ENCODE results near the gene MED15. TPM values are rescaled to one million over a fixed set of nuclear protein-coding genes. Genes with fewer than 3 reads are reported as not detected.

Gene MED15
- total RNA-seq, 2 donors from 2014 or later: 61.4 to 62.7 TPM

DNA sequence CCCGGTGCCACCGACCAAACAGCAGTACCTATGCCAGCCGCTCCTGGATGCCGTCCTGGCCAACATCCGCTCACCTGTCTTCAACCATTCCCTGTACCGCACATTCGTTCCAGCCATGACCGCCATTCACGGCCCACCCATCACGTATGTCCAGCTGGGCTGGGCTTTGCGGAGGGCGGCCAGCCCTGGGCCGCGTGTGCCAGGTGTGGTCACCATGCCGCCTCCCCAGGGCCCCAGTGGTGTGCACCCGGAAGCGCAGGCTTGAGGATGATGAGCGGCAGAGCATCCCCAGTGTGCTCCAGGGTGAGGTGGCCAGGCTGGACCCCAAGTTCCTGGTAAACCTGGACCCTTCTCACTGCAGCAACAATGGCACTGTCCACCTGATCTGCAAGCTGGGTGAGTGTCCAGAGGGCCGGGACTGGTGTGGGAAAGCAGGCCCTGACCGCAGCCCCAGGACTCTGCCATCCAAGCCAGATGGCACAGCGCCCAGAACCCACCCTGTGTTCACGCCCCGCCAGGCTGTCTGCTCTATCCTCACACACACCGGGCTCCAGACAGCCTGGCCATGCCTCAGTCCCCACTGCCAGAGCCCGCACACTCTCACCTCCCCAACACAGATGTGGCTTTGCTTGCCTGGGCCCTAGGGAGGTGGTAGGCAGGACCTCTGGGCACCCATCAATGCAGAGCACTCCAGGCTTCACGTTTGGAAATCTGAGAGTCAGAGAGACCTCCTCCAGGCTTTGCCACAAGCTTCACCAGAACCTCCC lies 77.6 kb downstream of the MED15 start:
- Histone ChIP-seq H3K4me1 (ENCODE audit: control insufficient read depth, insufficient read depth, low read length) (no peaks in the 10 kb centered on the region), H3K27me3 (ENCODE audit: control insufficient read depth, insufficient read depth, low read length, poor library complexity, severe bottlenecking) (no peaks in the 10 kb centered on the region), H3K36me3 (ENCODE audit: control insufficient read depth, insufficient read depth, low read length) (peaks cover 38% of the 10 kb centered on the region), H3K4me3 (ENCODE audit: low read length) (no peak overlapping the region), H3K9me3 (ENCODE audit: control insufficient read depth, low read length) (no peaks in the 10 kb centered on the region), H3K27ac (ENCODE audit: low read depth, low read length) (peak overlapping the region; percentile 10), H3K9ac (ENCODE audit: extremely low read depth, low read length, poor library complexity, severe bottlenecking) (no peak overlapping the region)
- no peaks in the 10 kb centered on the region for H3K27me3 Mint-ChIP-seq (ENCODE audit: insufficient read depth)
- H3K4me3 Mint-ChIP-seq: no peak overlapping the region
- 94% methylated on average over 10 to 26 of the region's 26 CpGs for WGBS, 2 experiments (ENCODE audit: insufficient coverage in 1 of 2, insufficient read length in 1 of 2)
- peaks cover 25% of the 10 kb centered on the region for H3K36me3 Mint-ChIP-seq (ENCODE audit: low read depth)
- no peaks in the 10 kb centered on the region for H3K9me3 Mint-ChIP-seq
- H3K4me1 Mint-ChIP-seq: no peaks in the 10 kb centered on the region
- no peak for DNase-seq
- no peak overlapping the region for H3K27ac Mint-ChIP-seq
- no peak for TF ChIP-seq CTCF (conservative IDR thresholded peaks at IDR 0.05)

DNA sequence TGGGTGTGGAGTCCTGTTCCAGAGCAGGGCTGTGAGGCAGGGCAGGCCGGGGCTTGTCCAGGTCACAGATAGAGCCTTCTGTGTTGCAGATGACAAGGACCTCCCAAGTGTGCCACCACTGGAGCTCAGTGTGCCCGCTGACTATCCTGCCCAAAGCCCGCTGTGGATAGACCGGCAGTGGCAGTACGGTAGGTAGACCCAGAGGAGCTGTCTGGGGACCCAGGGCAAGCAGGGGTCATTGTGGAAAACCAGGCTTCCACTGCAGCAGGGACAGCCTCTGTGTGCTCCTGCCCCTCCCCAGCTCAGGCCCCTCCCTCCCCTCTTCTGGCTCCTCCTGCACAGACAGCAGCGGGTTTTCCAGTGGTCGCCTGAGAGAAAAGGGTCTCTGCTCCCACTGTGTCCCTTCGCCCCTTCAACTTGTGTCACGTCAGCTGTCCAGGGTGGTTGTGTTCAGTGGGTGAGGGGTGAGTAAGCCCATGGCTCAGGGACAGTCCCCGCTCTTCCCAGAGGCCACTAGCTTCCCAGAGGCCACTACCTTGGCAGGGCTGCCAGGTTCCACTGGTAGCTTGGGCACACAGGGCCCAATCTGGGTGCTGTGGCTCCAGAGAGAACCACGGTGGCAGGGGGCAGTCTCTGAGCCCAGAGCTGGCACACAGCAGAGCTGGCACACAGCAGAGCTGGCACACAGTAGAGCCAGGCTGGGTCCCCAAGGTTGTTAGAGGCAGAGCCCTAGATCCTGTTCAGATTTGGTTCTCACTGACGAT lies 78.4 kb downstream of the MED15 start:
- Histone ChIP-seq H3K9ac (ENCODE audit: extremely low read depth, low read length, poor library complexity, severe bottlenecking) (no peak overlapping the region), H3K4me1 (ENCODE audit: control insufficient read depth, insufficient read depth, low read length) (no peaks in the 10 kb centered on the region), H3K4me3 (ENCODE audit: low read length) (no peak overlapping the region), H3K9me3 (ENCODE audit: control insufficient read depth, low read length) (no peaks in the 10 kb centered on the region), H3K27me3 (ENCODE audit: control insufficient read depth, insufficient read depth, low read length, poor library complexity, severe bottlenecking) (no peaks in the 10 kb centered on the region), H3K36me3 (ENCODE audit: control insufficient read depth, insufficient read depth, low read length) (peaks cover 32% of the 10 kb centered on the region), H3K27ac (ENCODE audit: low read depth, low read length) (no peak overlapping the region)
- no peaks in the 10 kb centered on the region for H3K4me1 Mint-ChIP-seq
- no peak for DNase-seq
- no peak overlapping the region for H3K4me3 Mint-ChIP-seq
- H3K36me3 Mint-ChIP-seq (ENCODE audit: low read depth): peaks cover 25% of the 10 kb centered on the region
- no peak for TF ChIP-seq CTCF (conservative IDR thresholded peaks at IDR 0.05)
- H3K27ac Mint-ChIP-seq: no peak overlapping the region
- no peaks in the 10 kb centered on the region for H3K27me3 Mint-ChIP-seq (ENCODE audit: insufficient read depth)
- 94 to 96% methylated on average over 8 to 12 of the region's 12 CpGs for WGBS, 2 experiments (ENCODE audit: insufficient coverage in 1 of 2, insufficient read length in 1 of 2)
- H3K9me3 Mint-ChIP-seq: no peaks in the 10 kb centered on the region

DNA sequence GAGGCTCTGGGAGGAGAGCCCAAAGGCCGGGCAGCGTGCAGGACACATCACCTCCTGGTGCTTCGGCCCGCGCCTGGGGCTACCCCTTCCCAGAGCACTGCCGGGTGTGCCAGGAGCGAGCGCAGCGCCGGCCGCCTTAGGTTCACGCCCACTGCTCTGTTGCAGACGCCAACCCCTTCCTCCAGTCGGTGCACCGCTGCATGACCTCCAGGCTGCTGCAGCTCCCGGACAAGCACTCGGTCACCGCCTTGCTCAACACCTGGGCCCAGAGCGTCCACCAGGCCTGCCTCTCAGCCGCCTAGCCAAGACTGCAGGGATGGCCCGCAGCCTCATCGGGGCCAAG lies 79.0 kb downstream of the MED15 start:
- Mint-ChIP-seq H3K9me3 (no peaks in the 10 kb centered on the region), H3K27me3 (ENCODE audit: insufficient read depth) (no peaks in the 10 kb centered on the region), H3K27ac (no peak overlapping the region), H3K36me3 (ENCODE audit: low read depth) (peaks cover 25% of the 10 kb centered on the region), H3K4me1 (no peaks in the 10 kb centered on the region), H3K4me3 (no peak overlapping the region)
- Histone ChIP-seq H3K36me3 (ENCODE audit: control insufficient read depth, insufficient read depth, low read length) (peaks cover 29% of the 10 kb centered on the region), H3K27me3 (ENCODE audit: control insufficient read depth, insufficient read depth, low read length, poor library complexity, severe bottlenecking) (no peaks in the 10 kb centered on the region), H3K9ac (ENCODE audit: extremely low read depth, low read length, poor library complexity, severe bottlenecking) (no peak overlapping the region), H3K9me3 (ENCODE audit: control insufficient read depth, low read length) (no peaks in the 10 kb centered on the region), H3K27ac (ENCODE audit: low read depth, low read length) (no peak overlapping the region), H3K4me3 (ENCODE audit: low read length) (no peak overlapping the region), H3K4me1 (ENCODE audit: control insufficient read depth, insufficient read depth, low read length) (no peaks in the 10 kb centered on the region)
- DNase-seq: no peak
- WGBS, 2 experiments (ENCODE audit: insufficient coverage in 1 of 2, insufficient read length in 1 of 2): 93 to 100% methylated on average over 9 to 22 of the region's 22 CpGs
- TF ChIP-seq CTCF (conservative IDR thresholded peaks at IDR 0.05): no peak

All from endodermal cell (in vitro differentiated cells).